T-helper 22 cell (primary cell): ENCODE measurements around the gene STRN3.
"Not testable (repeated sequence)": the region's sequence is repeated elsewhere in the genome, so short reads cannot be mapped to it uniquely, and the experiment has no call there.

Experiments
- DNase-seq: peaks from one replicate; pipeline ENCODE4 v3.0.0-alpha.2; 2020; ENCODE audit warnings: low read depth

The STRN3 gene

GRCh38 chr14:31026077-31026449 is at the start of gene STRN3:
TSS of gene STRN3 (minus strand) at chr14:31026379. CDS start at chr14:31026185, 194 bp downstream.
- DNase-seq = no peak

- no peak for DNase-seq
These were observed 49.0 kb upstream of the STRN3 start for GRCh38 chr14:31075144-31075543.

DNA sequence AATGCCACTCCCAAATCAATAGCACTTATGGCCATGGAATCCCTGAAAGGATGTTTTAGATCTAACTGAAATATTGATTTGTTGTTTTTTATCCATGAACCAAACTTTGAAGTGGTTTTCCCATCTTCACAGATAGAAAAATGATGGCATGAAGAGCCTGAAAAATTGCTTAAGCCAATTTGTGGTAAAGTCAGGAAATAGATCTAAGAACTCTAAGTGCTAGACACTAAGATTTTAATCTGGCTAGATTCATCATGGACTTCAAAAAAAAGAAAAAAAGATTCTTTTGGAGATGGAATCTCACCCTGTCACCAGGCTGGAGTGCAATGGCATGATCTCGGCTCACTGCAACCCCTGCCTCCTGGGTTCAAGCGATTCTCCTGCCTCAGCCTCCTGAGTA is 45.0 kb upstream of the STRN3 start:
- DNase-seq = no peak

DNA sequence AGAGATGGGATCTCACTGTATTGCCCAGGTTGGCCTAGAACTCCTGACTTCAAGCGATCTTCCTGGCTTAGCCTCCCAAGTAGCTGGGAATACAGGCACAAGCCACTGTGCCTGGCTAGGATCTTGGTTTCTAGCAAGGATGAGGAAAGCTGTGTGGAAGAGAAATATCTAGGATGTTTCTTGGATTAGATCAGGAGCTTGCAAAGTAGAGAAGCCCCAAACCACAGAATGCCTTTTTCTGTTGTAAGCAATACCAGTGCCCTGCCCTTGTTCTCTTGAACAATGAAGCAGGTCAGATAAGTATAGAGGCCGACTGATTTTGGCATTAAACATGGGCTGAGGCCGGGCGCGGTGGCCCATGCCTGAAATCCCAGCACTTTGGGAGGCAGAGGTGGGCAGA is 44.3 kb upstream of the STRN3 start:
- DNase-seq = no peak

DNA sequence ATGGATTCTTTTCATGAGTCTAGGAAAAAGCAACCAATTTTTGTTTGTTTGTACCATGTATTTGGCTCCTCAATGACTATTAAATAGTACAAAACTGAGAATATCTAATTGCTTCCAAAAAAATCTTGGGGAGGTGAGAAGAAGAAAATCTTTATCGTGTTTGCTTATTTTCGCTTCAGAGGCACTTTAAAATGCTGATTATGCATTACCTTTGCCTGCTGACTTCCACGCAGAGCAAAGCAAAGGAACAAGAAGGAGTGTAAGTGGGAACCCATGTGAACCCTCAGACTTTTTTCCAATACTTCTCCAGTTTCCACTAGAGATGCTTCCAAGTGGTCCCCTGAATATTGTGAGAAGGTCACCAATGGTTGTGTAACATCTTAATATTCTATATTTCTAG is 43.2 kb upstream of the STRN3 start:
- no peak for DNase-seq

DNA sequence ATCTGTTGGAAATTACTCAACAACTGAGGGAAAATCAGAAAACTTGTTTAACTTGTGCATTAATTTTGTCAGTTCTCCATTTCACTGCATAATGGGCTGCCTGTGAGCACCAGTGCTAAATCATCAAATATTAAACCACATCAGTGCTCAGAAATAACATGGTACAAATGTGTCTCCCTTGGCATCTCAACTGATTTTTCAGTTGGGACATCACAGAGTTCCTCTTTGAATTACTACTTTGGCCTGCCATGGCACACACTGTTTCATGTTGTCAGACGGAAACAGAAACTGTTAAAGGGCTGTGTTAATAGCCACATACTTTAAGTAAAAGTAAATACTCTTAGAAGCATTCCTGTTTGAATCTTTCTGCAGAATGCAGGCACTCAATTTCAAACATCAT is 42.1 kb upstream of the STRN3 start:
- DNase-seq = no peak

DNA sequence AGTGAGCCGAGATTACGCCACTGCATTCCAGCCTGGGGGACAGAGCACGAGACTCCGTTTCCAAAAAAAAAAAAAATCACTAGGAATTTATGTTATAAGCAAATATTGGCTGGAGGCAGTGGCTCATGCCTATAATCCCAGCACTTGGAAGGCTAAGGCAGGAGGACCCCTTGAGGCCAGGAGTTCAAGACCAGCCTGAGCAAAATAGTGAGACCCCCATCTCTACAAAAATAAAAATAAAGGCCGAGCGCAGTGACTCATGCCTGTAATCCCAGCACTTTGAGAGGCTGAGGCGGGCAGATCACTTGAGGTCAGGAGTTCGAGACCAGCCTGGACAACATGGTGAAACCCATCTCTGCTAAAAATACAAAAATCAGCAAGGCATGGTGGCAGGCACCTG is 36.7 kb upstream of the STRN3 start:
- DNase-seq = not testable (repeated sequence)

- no peak for DNase-seq
These were observed 34.2 kb upstream of the STRN3 start for GRCh38 chr14:31060253-31060875.

DNA sequence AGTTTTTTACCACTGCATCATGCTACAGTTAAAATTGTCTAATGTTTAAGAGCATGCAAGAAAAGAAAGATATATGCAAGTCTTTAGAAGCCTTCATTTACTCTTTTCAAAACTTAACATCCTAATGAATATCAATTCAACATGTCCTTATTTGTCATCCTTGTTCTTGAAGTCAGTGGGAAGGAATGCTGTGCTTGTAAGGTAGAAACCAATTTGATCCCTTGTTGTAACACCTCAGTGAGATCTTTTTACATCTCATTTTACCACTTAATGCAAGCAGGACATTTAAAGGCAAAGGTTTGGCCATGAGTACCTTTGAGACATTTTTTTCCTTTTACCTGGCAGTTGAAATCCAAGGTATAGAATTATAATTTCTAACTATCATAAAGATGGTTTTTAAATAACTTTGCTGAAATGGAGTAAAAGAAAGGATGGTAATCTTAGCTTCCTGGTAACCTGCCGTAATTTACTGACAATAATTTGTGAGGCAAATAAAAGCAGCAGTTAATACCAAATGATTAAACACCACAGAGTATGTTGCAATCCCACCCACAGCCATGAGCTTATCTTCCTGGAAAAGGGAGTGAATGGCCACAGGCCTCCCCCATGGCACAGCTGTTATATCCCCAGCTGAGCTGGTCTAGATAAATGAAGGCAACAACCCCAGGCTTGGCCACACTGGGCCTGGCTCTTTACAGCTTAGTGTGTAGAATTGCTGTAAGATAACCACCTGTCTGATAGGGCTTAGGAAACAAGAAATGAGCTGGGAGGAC is 33.2 kb upstream of the STRN3 start:
- DNase-seq = no peak

DNA sequence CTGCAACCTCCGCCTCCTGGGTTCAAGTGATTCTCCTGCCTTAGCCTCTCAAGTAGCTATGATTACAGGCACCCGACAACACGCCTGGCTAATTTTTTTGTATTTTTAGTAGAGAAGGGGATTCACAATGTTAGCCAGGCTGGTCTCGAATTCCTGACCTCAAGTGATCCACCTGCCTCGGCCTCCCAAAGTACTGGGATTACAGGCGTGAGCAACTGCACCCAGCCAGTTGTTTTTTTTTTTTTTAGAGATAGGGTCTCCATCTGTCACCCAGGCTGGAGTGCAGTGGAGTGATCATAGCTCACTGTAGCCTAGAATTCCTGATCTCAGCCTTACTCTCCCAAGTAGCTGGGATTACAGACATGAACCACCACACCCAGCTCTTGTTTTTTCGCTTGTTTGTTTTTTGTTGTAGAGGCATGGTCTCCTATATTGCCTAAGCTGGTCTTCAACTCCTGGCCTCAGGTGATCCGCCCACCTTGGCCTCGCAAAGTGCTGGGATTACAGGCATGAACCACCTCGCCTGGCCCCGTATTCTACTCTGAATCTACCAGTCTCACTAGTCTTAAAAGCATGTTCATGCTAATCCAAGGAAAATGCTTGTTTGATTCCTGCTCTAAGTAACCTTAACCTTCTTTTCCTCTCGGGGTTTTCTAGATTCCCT is 31.7 kb upstream of the STRN3 start:
- DNase-seq = no peak

GRCh38 chr14:31057035-31057434 is 30.9 kb upstream of the STRN3 start:
- no peak for DNase-seq

GRCh38 chr14:31052905-31053586 is 26.9 kb upstream of the STRN3 start:
- not testable (repeated sequence) for DNase-seq

- no peak for DNase-seq
These were observed 25.3 kb upstream of the STRN3 start for GRCh38 chr14:31051511-31051910.

GRCh38 chr14:31051023-31051422 is 24.8 kb upstream of the STRN3 start:
- no peak for DNase-seq

- no peak for DNase-seq
These were observed 21.3 kb upstream of the STRN3 start for GRCh38 chr14:31047503-31047902.

GRCh38 chr14:31045501-31046080 is 19.4 kb upstream of the STRN3 start:
- no peak for DNase-seq

GRCh38 chr14:31043379-31043778 is 17.2 kb upstream of the STRN3 start:
- no peak for DNase-seq

GRCh38 chr14:31042893-31043292 is 16.7 kb upstream of the STRN3 start:
- not testable (repeated sequence) for DNase-seq

GRCh38 chr14:31042300-31042699 is 16.1 kb upstream of the STRN3 start:
- no peak for DNase-seq

DNA sequence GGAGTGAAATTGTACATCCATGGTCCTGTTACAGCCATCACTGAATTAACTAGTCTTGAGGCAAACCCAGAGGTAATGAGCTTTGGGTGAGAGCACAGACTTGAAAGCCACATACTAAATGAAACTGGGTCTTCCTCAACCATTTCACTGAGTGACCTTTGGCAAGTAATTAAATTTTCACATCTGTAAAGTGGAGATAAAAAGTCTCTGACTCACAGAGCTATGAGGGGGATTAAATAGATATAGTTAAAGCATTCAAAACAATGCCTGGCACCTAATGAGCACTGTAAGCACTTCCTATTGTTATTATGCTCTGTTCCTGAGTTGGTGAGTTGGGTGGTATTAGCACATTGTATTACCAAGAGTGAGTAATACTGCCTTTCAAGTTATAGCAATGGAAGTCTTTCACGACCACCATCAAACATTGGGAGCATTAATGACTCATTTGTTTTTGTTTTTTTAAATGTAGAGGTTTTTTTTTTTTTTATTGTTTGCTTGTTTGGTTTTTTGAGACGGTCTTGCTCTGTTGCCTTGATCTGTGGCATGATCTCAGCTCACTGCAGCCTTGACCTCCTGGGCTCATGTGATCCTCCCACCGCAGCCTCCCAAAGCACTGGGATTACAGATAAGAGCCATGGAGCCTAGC is 12.5 kb upstream of the STRN3 start:
- no peak for DNase-seq

DNA sequence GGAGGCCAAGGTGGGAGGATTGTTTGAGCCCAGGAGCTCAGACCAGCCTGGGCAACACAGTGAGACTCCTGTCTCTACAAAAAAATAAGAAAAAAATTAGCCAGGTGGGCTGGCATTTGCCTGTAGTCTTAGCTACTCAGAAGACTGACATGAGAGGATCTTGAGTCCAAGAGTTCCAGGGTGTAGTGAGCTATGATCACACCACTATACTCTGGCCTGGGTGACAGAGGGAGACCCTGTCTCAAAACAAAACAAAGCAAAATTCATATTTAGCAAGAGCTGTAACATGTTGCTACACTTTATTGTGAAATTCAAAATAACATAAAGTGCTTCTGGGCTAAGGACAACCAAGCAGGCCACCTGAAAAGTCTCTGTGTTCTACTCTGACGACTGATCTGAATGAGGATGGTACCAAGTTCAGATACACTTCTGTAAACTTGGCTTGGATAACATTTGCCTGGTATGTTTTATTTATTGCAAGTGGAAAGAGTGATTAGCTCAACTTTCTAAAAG is 11.6 kb upstream of the STRN3 start:
- no peak for DNase-seq

DNA sequence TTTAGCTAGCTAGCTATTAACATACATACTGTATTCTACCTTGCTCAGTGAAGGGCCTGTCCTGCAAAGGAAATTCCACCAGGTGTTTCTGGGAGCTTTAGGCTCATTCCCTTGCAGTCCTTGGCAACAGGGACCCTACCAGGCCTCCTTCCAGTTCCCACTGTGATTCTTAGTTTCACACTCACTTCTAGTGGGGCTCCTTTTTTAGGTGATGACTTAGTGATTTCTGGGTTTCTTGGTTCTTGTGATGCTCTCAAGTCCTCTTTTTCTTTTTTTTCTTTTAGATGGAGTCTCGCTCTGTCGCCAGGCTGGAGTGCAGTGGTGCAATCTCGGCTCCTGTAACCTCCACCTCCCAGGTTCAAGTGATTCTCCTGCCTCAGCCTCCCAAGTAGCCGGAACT is 10.4 kb upstream of the STRN3 start:
- no peak for DNase-seq
